K562 (cell line): ENCODE measurements around the gene PRM3. TPM values are rescaled to one million over a fixed set of nuclear protein-coding genes. Genes with fewer than 3 reads are reported as not detected.

Experiments
- NFE2L1 ChIP-seq: fragments of 450-650 bp; IDR thresholded peaks from 2 replicates; pipeline ENCODE4 v1.6.1; 2016; ENCODE audit warnings: missing genetic modification characterization, low read depth, mild to moderate bottlenecking, missing compliant biosample characterization, moderate library complexity, borderline replicate concordance
- NR2F6 ChIP-seq: fragments of 450-650 bp; formaldehyde crosslinking; IDR thresholded peaks from 2 replicates; pipeline ENCODE4 v1.4.0; 2020; ENCODE audit warnings: mild to moderate bottlenecking
- POLR2H ChIP-seq: IDR thresholded peaks from 2 replicates; pipeline ENCODE4 v1.6.1; 2016; ENCODE audit warnings: missing genetic modification characterization, low read depth, mild to moderate bottlenecking, control low read depth, missing compliant biosample characterization, moderate library complexity
- RBM14 ChIP-seq: fragments of 200-400 bp; formaldehyde crosslinking; IDR thresholded peaks from 2 replicates; pipeline ENCODE4 v1.6.1; 2018; ENCODE audit warnings: low read depth, mild to moderate bottlenecking, low read length, moderate library complexity, borderline replicate concordance; ENCODE audit not compliant: insufficient read depth
- RBM39 ChIP-seq: fragments of 200-400 bp; formaldehyde crosslinking; optimal IDR thresholded peaks from 2 replicates; pipeline ENCODE3; 2018; ENCODE audit warnings: low read depth, low read length
- ZEB2 ChIP-seq: fragments of 450-650 bp; IDR thresholded peaks from 2 replicates; pipeline ENCODE4 v1.6.1; 2016
- ZNF124 ChIP-seq: sonication (generic); formaldehyde crosslinking; IDR thresholded peaks from 2 replicates; pipeline ENCODE4 v1.8.1; 2022; ENCODE audit warnings: missing genetic modification reagents
- ZNF184 ChIP-seq: sonication (generic); formaldehyde crosslinking; IDR thresholded peaks from 2 replicates; pipeline ENCODE4 v1.5.0; 2020; ENCODE audit warnings: missing genetic modification reagents
- ZNF3 ChIP-seq: fragments of 250-450 bp; sonication (Bioruptor Pico); IDR thresholded peaks from 2 replicates; pipeline ENCODE4 v1.5.0; 2021; ENCODE audit warnings: mild to moderate bottlenecking, moderate library complexity
- ZNF592 ChIP-seq: fragments of 450-650 bp; IDR thresholded peaks from 2 replicates; pipeline ENCODE4 v1.6.1; 2017; ENCODE audit warnings: antibody characterized with exemption, mild to moderate bottlenecking
- polyA plus RNA-seq, 8 experiments: library from polyadenylated mRNA; depleted of rRNA in 4 of 8; stranded (reverse) in 5 of 8; unstranded in 3 of 8; fragments of >200 nt; fragmentation: Nextera tagmentation in 2 of 8; fragmentation: Illumina TruSeq in 1 of 8; extraction: Ambion mirVana in 2 of 8; extraction: Trizol in 1 of 8; gene quantifications; 2 replicates each; pipeline versions ENCODE4 v1.2.1 to v1.2.3, GENCODE V29; 2011 to 2014; ENCODE audit warnings: inconsistent platforms in 1 of 8, missing spikeins in 1 of 8
- total RNA-seq, 7 experiments: library from RNA; depleted of rRNA in 6 of 7; stranded (reverse); fragments of >200 nt in 6 of 7; fragmentation: Illumina TruSeq in 2 of 7; extraction: Trizol in 2 of 7; gene quantifications; 2 replicates each; pipeline versions ENCODE4 v1.2.1 to v1.2.3, GENCODE V29; 2011 to 2021; ENCODE audit warnings: low replicate concordance in 1 of 7
- TF ChIP-seq, protein P1 (sequence below): sonication (generic); formaldehyde crosslinking; IDR thresholded peaks from 2 replicates; pipeline ENCODE4 v1.8.0; 2022; ENCODE audit warnings: mild to moderate bottlenecking, missing genetic modification reagents
- TF ChIP-seq, protein P2 (sequence below): conservative IDR thresholded peaks from 2 replicates; pipeline ENCODE4 v1.6.1; 2011; ENCODE audit warnings: low read depth, mild to moderate bottlenecking, low read length; ENCODE audit not compliant: control insufficient read depth
- TF ChIP-seq, protein P3 (sequence below), 3 experiments: fragments of 200-800 bp in 1 of 3; fragments of 250-450 bp in 1 of 3; fragments of 450-650 bp in 1 of 3; sonication (Bioruptor Pico) in 1 of 3; sonication (Bioruptor generic) in 1 of 3; formaldehyde crosslinking in 1 of 3; IDR thresholded peaks; 2 replicates each; pipeline versions ENCODE4 v1.6.1 to v1.8.0; 2016 to 2022; ENCODE audit warnings: mild to moderate bottlenecking in 2 of 3, missing genetic modification characterization in 2 of 3, missing compliant biosample characterization in 1 of 3, moderate library complexity in 1 of 3
- TF ChIP-seq, protein P4 (sequence below): fragments of 450-650 bp; IDR thresholded peaks from 2 replicates; pipeline ENCODE4 v1.6.1; 2016; ENCODE audit warnings: low read depth, mild to moderate bottlenecking, moderate library complexity

PRM3 gene
- total and polyA plus RNA-seq, 9 of the 15 experiments (the other 6 are each of a cell fraction or from before 2014, with no cell fraction given), result not detected

- TF ChIP-seq, protein P1, sequence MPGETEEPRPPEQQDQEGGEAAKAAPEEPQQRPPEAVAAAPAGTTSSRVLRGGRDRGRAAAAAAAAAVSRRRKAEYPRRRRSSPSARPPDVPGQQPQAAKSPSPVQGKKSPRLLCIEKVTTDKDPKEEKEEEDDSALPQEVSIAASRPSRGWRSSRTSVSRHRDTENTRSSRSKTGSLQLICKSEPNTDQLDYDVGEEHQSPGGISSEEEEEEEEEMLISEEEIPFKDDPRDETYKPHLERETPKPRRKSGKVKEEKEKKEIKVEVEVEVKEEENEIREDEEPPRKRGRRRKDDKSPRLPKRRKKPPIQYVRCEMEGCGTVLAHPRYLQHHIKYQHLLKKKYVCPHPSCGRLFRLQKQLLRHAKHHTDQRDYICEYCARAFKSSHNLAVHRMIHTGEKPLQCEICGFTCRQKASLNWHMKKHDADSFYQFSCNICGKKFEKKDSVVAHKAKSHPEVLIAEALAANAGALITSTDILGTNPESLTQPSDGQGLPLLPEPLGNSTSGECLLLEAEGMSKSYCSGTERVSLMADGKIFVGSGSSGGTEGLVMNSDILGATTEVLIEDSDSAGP (CRISPR knock-in tag), result no peak
- TF ChIP-seq RBM39, result no peak
- peak; percentile 15; the same call in 1 of the 2 replicates for TF ChIP-seq RBM14
- no peak for TF ChIP-seq NFE2L1 (tag)
- TF ChIP-seq ZNF592, result peak; percentile 52
- no peak for TF ChIP-seq ZEB2
- TF ChIP-seq, protein P2, sequence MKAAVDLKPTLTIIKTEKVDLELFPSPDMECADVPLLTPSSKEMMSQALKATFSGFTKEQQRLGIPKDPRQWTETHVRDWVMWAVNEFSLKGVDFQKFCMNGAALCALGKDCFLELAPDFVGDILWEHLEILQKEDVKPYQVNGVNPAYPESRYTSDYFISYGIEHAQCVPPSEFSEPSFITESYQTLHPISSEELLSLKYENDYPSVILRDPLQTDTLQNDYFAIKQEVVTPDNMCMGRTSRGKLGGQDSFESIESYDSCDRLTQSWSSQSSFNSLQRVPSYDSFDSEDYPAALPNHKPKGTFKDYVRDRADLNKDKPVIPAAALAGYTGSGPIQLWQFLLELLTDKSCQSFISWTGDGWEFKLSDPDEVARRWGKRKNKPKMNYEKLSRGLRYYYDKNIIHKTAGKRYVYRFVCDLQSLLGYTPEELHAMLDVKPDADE, result no peak; the same call in 1 of the 2 replicates
- TF ChIP-seq ZNF184 (CRISPR knock-in tag), result no peak
- no peak for TF ChIP-seq ZNF124 (CRISPR knock-in tag)
- TF ChIP-seq, protein P3, sequence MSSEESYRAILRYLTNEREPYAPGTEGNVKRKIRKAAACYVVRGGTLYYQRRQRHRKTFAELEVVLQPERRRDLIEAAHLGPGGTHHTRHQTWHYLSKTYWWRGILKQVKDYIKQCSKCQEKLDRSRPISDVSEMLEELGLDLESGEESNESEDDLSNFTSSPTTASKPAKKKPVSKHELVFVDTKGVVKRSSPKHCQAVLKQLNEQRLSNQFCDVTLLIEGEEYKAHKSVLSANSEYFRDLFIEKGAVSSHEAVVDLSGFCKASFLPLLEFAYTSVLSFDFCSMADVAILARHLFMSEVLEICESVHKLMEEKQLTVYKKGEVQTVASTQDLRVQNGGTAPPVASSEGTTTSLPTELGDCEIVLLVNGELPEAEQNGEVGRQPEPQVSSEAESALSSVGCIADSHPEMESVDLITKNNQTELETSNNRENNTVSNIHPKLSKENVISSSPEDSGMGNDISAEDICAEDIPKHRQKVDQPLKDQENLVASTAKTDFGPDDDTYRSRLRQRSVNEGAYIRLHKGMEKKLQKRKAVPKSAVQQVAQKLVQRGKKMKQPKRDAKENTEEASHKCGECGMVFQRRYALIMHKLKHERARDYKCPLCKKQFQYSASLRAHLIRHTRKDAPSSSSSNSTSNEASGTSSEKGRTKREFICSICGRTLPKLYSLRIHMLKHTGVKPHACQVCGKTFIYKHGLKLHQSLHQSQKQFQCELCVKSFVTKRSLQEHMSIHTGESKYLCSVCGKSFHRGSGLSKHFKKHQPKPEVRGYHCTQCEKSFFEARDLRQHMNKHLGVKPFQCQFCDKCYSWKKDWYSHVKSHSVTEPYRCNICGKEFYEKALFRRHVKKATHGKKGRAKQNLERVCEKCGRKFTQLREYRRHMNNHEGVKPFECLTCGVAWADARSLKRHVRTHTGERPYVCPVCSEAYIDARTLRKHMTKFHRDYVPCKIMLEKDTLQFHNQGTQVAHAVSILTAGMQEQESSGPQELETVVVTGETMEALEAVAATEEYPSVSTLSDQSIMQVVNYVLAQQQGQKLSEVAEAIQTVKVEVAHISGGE (CRISPR knock-in tag; IDR thresholded peaks at IDR 0.05), result no peak
- TF ChIP-seq POLR2H (tag), result peak; percentile 98
- no peak for TF ChIP-seq NR2F6
- TF ChIP-seq ZNF3 (CRISPR knock-in tag), result no peak
- TF ChIP-seq, protein P4, sequence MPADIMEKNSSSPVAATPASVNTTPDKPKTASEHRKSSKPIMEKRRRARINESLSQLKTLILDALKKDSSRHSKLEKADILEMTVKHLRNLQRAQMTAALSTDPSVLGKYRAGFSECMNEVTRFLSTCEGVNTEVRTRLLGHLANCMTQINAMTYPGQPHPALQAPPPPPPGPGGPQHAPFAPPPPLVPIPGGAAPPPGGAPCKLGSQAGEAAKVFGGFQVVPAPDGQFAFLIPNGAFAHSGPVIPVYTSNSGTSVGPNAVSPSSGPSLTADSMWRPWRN, result no peak
These were observed 17.4 kb downstream of the PRM3 start, which contains the start of gene SOCS1 (continued) for GRCh38 chr16:11255737-11256660.
